Measurements from ENCODE around the gene SUSD4. TPM values are rescaled to one million over a fixed set of nuclear protein-coding genes. Genes with fewer than 3 reads are reported as not detected.

Gene SUSD4
- total RNA-seq, 2 donors from 2014 or later, result 0.58 to 1.1 TPM

- Mint-ChIP-seq H3K36me3 (ENCODE audit: insufficient read depth in 2 of 2) (peaks cover 3 to 6% of the 10 kb centered on the region in 2 donors), H3K9me3 (peaks cover 4 to 7% of the 10 kb centered on the region in 2 donors), H3K4me3 (no peak overlapping the region), H3K27ac (no peak overlapping the region), H3K4me1 (ENCODE audit: low read depth) (peaks cover 13% of the 10 kb centered on the region), H3K27me3 (ENCODE audit: low read depth) (peaks cover 5% of the 10 kb centered on the region)
- DNase-seq (no peak), ATAC-seq (replicated peaks in 1 of 2) (no peak)
Measured at GRCh38 chr1:223223091-223223995, 140.6 kb downstream of the SUSD4 start.

GRCh38 chr1:223222377-223222776, 141.6 kb downstream of the SUSD4 start:
- peaks cover 7% of the 10 kb centered on the region for H3K4me1 Mint-ChIP-seq (ENCODE audit: low read depth)
- peaks cover 3 to 10% of the 10 kb centered on the region in 2 donors for H3K36me3 Mint-ChIP-seq (ENCODE audit: insufficient read depth in 2 of 2)
- peaks cover 2% of the 10 kb centered on the region for H3K27me3 Mint-ChIP-seq (ENCODE audit: low read depth)
- no peak overlapping the region for H3K4me3 Mint-ChIP-seq
- H3K9me3 Mint-ChIP-seq, result peaks cover 7 to 11% of the 10 kb centered on the region in 2 donors
- H3K27ac Mint-ChIP-seq, result no peak overlapping the region
- DNase-seq (no peak), ATAC-seq (replicated peaks in 1 of 2) (no peak)

- Mint-ChIP-seq H3K27ac (no peak overlapping the region), H3K36me3 (ENCODE audit: insufficient read depth in 2 of 2) (peaks cover 3 to 10% of the 10 kb centered on the region in 2 donors), H3K27me3 (ENCODE audit: low read depth) (no peaks in the 10 kb centered on the region), H3K9me3 (peaks cover 7 to 11% of the 10 kb centered on the region in 2 donors), H3K4me1 (ENCODE audit: low read depth) (peaks cover 5% of the 10 kb centered on the region), H3K4me3 (no peak overlapping the region)
- DNase-seq (no peak), ATAC-seq (replicated peaks in 1 of 2) (no peak)
Measured at GRCh38 chr1:223221686-223222085, 142.3 kb downstream of the SUSD4 start.

GRCh38 chr1:223219846-223220610, 143.9 kb downstream of the SUSD4 start:
- H3K27me3 Mint-ChIP-seq (ENCODE audit: low read depth), result no peaks in the 10 kb centered on the region
- peaks cover 3 to 10% of the 10 kb centered on the region in 2 donors for H3K36me3 Mint-ChIP-seq (ENCODE audit: insufficient read depth in 2 of 2)
- H3K27ac Mint-ChIP-seq, result no peak overlapping the region
- ATAC-seq (replicated peaks in 1 of 2) (no peak), DNase-seq (no peak)
- peaks cover 7 to 11% of the 10 kb centered on the region in 2 donors for H3K9me3 Mint-ChIP-seq
- H3K4me1 Mint-ChIP-seq (ENCODE audit: low read depth), result peaks cover 5% of the 10 kb centered on the region
- H3K4me3 Mint-ChIP-seq, result no peak overlapping the region

DNA sequence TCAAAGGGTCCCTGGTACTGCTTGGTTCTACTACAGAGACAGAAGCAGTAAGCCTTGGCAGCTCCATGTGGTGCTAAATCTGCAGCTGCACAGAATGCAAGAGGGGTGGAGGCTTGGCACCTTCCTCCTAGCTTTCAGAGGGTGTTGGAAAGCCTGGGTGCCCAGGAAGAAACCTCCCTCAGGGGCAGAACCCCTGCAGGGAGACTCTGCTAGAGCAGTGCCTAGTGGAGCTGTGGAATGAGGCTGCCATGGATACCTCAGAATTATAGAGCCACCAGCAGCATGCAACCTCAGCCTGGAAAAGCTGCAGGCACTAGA, 144.7 kb downstream of the SUSD4 start:
- Mint-ChIP-seq H3K4me3 (no peak overlapping the region), H3K4me1 (ENCODE audit: low read depth) (peaks cover 5% of the 10 kb centered on the region), H3K36me3 (ENCODE audit: insufficient read depth in 2 of 2) (peaks cover 3 to 10% of the 10 kb centered on the region in 2 donors), H3K27me3 (ENCODE audit: low read depth) (no peaks in the 10 kb centered on the region), H3K9me3 (peaks cover 7 to 11% of the 10 kb centered on the region in 2 donors), H3K27ac (no peak overlapping the region)
- DNase-seq (no peak), ATAC-seq (replicated peaks in 1 of 2) (no peak)

- Mint-ChIP-seq H3K27ac (no peak overlapping the region), H3K9me3 (peaks cover 7 to 11% of the 10 kb centered on the region in 2 donors), H3K4me1 (ENCODE audit: low read depth) (peaks cover 5% of the 10 kb centered on the region), H3K4me3 (no peak overlapping the region), H3K27me3 (ENCODE audit: low read depth) (peaks cover 5% of the 10 kb centered on the region), H3K36me3 (ENCODE audit: insufficient read depth in 2 of 2) (peaks cover 3 to 10% of the 10 kb centered on the region in 2 donors)
- ATAC-seq (replicated peaks in 1 of 2) (no peak), DNase-seq (no peak)
Measured at GRCh38 chr1:223217781-223218180, 146.2 kb downstream of the SUSD4 start.

GRCh38 chr1:223216531-223217205, 147.3 kb downstream of the SUSD4 start:
- peaks cover 5% of the 10 kb centered on the region for H3K4me1 Mint-ChIP-seq (ENCODE audit: low read depth)
- no peak overlapping the region for H3K4me3 Mint-ChIP-seq
- peaks cover 7 to 11% of the 10 kb centered on the region in 2 donors for H3K9me3 Mint-ChIP-seq
- no peak overlapping the region for H3K27ac Mint-ChIP-seq
- ATAC-seq (replicated peaks in 1 of 2) (no peak), DNase-seq (no peak)
- peaks cover 3 to 10% of the 10 kb centered on the region in 2 donors for H3K36me3 Mint-ChIP-seq (ENCODE audit: insufficient read depth in 2 of 2)
- H3K27me3 Mint-ChIP-seq (ENCODE audit: low read depth), result peaks cover 5% of the 10 kb centered on the region

DNA sequence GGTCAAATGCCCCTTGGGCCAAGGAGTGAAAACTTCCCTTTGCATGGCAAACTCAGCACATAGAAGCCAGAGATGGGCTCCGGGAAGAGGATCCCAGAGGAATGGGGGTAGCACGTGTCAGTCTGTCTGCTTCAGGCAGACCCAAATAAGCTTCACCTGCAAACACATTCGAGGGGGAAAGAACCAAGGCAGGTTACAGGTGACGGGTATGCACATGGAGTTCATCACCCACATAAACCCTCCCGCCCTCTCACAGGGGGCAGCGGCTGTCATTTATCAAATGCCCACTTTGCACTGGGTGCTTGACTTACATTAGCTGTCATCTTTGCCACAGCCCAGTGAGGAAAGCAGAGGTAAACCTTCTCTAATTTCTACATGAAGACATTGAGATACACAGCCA, 147.9 kb downstream of the SUSD4 start:
- Mint-ChIP-seq H3K4me1 (ENCODE audit: low read depth) (peaks cover 5% of the 10 kb centered on the region), H3K36me3 (ENCODE audit: insufficient read depth in 2 of 2) (peaks cover 3 to 10% of the 10 kb centered on the region in 2 donors), H3K4me3 (no peak overlapping the region), H3K9me3 (peaks cover 7 to 11% of the 10 kb centered on the region in 2 donors), H3K27me3 (ENCODE audit: low read depth) (peaks cover 5% of the 10 kb centered on the region), H3K27ac (no peak overlapping the region)
- ATAC-seq (replicated peaks in 1 of 2) (no peak), DNase-seq (no peak)

DNA sequence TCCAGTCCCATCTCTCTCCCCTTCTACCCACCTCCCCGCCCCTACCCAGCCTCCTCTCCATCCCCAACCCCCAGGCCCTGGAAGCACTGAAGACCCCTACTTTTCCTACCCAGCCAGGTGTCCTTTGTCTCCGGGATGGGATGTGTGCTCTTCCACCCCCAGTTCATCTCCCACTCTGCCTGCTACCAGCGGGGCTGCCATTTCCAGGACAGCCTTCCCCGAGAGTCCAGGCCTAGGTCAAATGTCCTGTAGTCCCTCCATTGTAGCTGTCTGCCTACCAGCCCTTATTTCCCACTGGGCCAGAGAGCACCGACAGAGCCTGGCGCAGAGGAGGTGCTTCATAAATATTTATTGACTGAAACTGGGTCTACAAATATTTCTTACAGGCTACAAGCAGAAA, 148.9 kb downstream of the SUSD4 start:
- Mint-ChIP-seq H3K4me1 (ENCODE audit: low read depth) (peaks cover 1% of the 10 kb centered on the region), H3K27ac (no peak overlapping the region), H3K36me3 (ENCODE audit: insufficient read depth in 2 of 2) (peaks cover 3 to 10% of the 10 kb centered on the region in 2 donors), H3K4me3 (no peak overlapping the region), H3K27me3 (ENCODE audit: low read depth) (peaks cover 5% of the 10 kb centered on the region), H3K9me3 (peaks cover 7 to 11% of the 10 kb centered on the region in 2 donors)
- ATAC-seq (replicated peaks in 1 of 2) (no peak), DNase-seq (no peak)

- no peaks in the 10 kb centered on the region for H3K4me1 Mint-ChIP-seq (ENCODE audit: low read depth)
- H3K4me3 Mint-ChIP-seq, result no peak overlapping the region
Measured at GRCh38 chr1:223214261-223214807, 149.6 kb downstream of the SUSD4 start.

GRCh38 chr1:223212441-223212840, 151.5 kb downstream of the SUSD4 start:
- Mint-ChIP-seq H3K36me3 (ENCODE audit: insufficient read depth in 2 of 2) (no peaks in the 10 kb centered on the region), H3K4me1 (ENCODE audit: low read depth) (no peaks in the 10 kb centered on the region), H3K27me3 (ENCODE audit: low read depth) (peaks cover 5% of the 10 kb centered on the region), H3K27ac (no peak overlapping the region), H3K9me3 (no peaks in the 10 kb centered on the region), H3K4me3 (no peak overlapping the region)
- no peak for ATAC-seq (replicated peaks in 1 of 2)
- no peak for DNase-seq

More at GRCh38 chr1:223214261-223214807, 149.6 kb downstream of the SUSD4 start:
- Mint-ChIP-seq H3K27ac (no peak overlapping the region), H3K36me3 (ENCODE audit: insufficient read depth in 2 of 2) (peaks cover 3 to 10% of the 10 kb centered on the region in 2 donors), H3K27me3 (ENCODE audit: low read depth) (peaks cover 5% of the 10 kb centered on the region), H3K9me3 (peaks cover 7 to 8% of the 10 kb centered on the region in 2 donors)
- ATAC-seq (replicated peaks in 1 of 2) (no peak), DNase-seq (no peak)

- Mint-ChIP-seq H3K9me3 (no peaks in the 10 kb centered on the region), H3K36me3 (ENCODE audit: insufficient read depth in 2 of 2) (no peaks in the 10 kb centered on the region), H3K27me3 (ENCODE audit: low read depth) (peaks cover 5% of the 10 kb centered on the region), H3K4me1 (ENCODE audit: low read depth) (no peaks in the 10 kb centered on the region), H3K4me3 (no peak overlapping the region), H3K27ac (no peak overlapping the region)
- no peak for ATAC-seq (replicated peaks in 1 of 2)
- DNase-seq, result no peak
Measured at GRCh38 chr1:223211323-223211985, 152.5 kb downstream of the SUSD4 start.
